GM12878 (cell line): ENCODE data around the gene AKAP13.

Source experiments
- HDAC2 ChIP-seq: fragments of 200-600 bp; sonication (generic); IDR thresholded peaks from 2 replicates; pipeline ENCODE4 v1.6.1; 2017
- KLF5 ChIP-seq: fragments of 450-650 bp; IDR thresholded peaks from 2 replicates; pipeline ENCODE4 v1.6.1; 2014; ENCODE audit warnings: mild to moderate bottlenecking; ENCODE audit not compliant: partially characterized antibody
- POLR2A ChIP-seq: IDR thresholded peaks from 2 replicates; pipeline ENCODE4 v1.6.1; 2011; ENCODE audit warnings: low read depth, mild to moderate bottlenecking, low read length
- SREBF2 ChIP-seq: IDR thresholded peaks from 2 replicates; pipeline ENCODE4 v1.6.1; 2012; ENCODE audit warnings: mild to moderate bottlenecking, low read length
- TF ChIP-seq, protein P1 (sequence below), 3 experiments: IDR thresholded peaks in 2 of 3; conservative IDR thresholded peaks in 1 of 3; 2 replicates each; pipeline ENCODE4 v1.5.1; 2011; ENCODE audit warnings: low read depth in 3 of 3, low read length in 3 of 3, mild to moderate bottlenecking in 3 of 3, control low read depth in 2 of 3, moderate library complexity in 2 of 3, inconsistent platforms in 1 of 3, mixed read lengths in 1 of 3; ENCODE audit not compliant: control insufficient read depth in 2 of 3, insufficient read depth in 1 of 3; ENCODE audit errors: extremely low read depth in 1 of 3
- TF ChIP-seq, protein P2 (sequence below): fragments of 450-650 bp; IDR thresholded peaks from 2 replicates; pipeline ENCODE4 v1.6.1; 2016; ENCODE audit warnings: mild to moderate bottlenecking, moderate library complexity, borderline replicate concordance

DNA sequence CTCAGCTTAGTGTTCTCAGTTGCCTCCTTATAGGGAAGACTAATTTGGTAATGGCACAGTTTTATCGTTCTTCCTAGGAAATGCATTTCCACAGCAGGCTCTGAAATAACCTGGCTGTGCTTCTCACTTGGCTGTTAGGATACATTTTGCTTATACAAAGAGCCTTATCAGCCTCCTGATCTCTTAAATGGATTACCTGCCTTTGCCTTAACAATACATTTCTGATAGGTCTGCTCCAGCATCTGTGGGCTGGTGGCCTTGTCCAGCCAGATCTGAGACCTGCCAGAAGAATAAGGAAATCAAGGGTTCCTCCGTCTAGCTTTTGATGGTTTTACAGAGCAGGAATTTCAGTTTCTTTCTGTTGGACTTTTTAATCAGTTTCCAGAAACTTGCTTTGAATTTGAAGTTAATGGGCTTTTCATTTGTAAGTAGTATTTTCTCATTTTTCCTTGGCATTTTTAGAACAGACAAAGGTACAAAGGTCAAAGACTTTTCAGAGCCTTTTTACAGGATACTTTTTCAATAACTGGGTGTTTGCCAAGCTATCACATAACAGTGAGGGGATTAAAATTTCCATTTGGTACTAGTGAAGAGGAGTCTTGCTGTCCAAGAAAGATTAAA, 116.3 kb downstream of the AKAP13 start:
- no peak for TF ChIP-seq KLF5
- no peak for TF ChIP-seq HDAC2
- TF ChIP-seq, protein P1, sequence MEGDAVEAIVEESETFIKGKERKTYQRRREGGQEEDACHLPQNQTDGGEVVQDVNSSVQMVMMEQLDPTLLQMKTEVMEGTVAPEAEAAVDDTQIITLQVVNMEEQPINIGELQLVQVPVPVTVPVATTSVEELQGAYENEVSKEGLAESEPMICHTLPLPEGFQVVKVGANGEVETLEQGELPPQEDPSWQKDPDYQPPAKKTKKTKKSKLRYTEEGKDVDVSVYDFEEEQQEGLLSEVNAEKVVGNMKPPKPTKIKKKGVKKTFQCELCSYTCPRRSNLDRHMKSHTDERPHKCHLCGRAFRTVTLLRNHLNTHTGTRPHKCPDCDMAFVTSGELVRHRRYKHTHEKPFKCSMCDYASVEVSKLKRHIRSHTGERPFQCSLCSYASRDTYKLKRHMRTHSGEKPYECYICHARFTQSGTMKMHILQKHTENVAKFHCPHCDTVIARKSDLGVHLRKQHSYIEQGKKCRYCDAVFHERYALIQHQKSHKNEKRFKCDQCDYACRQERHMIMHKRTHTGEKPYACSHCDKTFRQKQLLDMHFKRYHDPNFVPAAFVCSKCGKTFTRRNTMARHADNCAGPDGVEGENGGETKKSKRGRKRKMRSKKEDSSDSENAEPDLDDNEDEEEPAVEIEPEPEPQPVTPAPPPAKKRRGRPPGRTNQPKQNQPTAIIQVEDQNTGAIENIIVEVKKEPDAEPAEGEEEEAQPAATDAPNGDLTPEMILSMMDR (IDR thresholded peaks at IDR 0.05 in 2 of 3, conservative IDR thresholded peaks at IDR 0.05 in 1 of 3; ENCODE audit: control insufficient read depth in 2 of 3, extremely low read depth in 1 of 3, insufficient read depth in 1 of 3, low read depth in 3 of 3, low read length in 3 of 3): no peak
- TF ChIP-seq POLR2A: no peak
- no peak for TF ChIP-seq SREBF2
- TF ChIP-seq, protein P2, sequence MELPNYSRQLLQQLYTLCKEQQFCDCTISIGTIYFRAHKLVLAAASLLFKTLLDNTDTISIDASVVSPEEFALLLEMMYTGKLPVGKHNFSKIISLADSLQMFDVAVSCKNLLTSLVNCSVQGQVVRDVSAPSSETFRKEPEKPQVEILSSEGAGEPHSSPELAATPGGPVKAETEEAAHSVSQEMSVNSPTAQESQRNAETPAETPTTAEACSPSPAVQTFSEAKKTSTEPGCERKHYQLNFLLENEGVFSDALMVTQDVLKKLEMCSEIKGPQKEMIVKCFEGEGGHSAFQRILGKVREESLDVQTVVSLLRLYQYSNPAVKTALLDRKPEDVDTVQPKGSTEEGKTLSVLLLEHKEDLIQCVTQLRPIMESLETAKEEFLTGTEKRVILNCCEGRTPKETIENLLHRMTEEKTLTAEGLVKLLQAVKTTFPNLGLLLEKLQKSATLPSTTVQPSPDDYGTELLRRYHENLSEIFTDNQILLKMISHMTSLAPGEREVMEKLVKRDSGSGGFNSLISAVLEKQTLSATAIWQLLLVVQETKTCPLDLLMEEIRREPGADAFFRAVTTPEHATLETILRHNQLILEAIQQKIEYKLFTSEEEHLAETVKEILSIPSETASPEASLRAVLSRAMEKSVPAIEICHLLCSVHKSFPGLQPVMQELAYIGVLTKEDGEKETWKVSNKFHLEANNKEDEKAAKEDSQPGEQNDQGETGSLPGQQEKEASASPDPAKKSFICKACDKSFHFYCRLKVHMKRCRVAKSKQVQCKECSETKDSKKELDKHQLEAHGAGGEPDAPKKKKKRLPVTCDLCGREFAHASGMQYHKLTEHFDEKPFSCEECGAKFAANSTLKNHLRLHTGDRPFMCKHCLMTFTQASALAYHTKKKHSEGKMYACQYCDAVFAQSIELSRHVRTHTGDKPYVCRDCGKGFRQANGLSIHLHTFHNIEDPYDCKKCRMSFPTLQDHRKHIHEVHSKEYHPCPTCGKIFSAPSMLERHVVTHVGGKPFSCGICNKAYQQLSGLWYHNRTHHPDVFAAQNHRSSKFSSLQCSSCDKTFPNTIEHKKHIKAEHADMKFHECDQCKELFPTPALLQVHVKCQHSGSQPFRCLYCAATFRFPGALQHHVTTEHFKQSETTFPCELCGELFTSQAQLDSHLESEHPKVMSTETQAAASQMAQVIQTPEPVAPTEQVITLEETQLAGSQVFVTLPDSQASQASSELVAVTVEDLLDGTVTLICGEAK: no peak
